Gastrocnemius medialis (tissue), 4 donors: ENCODE measurements around the gene BMF. TPM values are rescaled to one million over a fixed set of nuclear protein-coding genes. Genes with fewer than 3 reads are reported as not detected.

Experiments used
- ATAC-seq, 2 donors: fragments of 150-250 bp; one replicate each; pipeline ENCODE4 v1.9.1; 2016
- DNase-seq, 2 donors: peaks; one replicate each; pipeline ENCODE4 v3.0.0-alpha.2; 2019
- H3K27ac ChIP-seq, 4 donors: fragments of 200-600 bp; sonication (generic); 1 replicate in 1 of 4; 2 replicates in 3 of 4; pipeline ENCODE4 v1.5.1; 2016 to 2018; ENCODE audit warnings: mild to moderate bottlenecking in 2 of 4, moderate library complexity in 1 of 4
- H3K27me3 ChIP-seq, 3 donors: fragments of 200-600 bp; sonication (generic) in 2 of 3; 1 replicate in 1 of 3; 2 replicates in 2 of 3; pipeline versions ENCODE4 v1.5.1 to v1.6.0; 2016 to 2019; ENCODE audit warnings: mild to moderate bottlenecking in 1 of 3, moderate library complexity in 1 of 3
- H3K36me3 ChIP-seq, 2 donors: fragments of 200-600 bp; sonication (generic) in 1 of 2; one replicate each; pipeline ENCODE4 v1.5.1; 2017 to 2018
- H3K4me1 ChIP-seq, 2 donors: fragments of 200-600 bp; sonication (generic) in 1 of 2; one replicate each; pipeline ENCODE4 v1.5.1; 2016 to 2017; ENCODE audit warnings: mild to moderate bottlenecking in 2 of 2
- H3K4me3 ChIP-seq, 4 donors: fragments of 200-600 bp; sonication (generic) in 3 of 4; 1 replicate in 1 of 4; 2 replicates in 3 of 4; pipeline ENCODE4 v1.5.1; 2016 to 2019; ENCODE audit warnings: mild to moderate bottlenecking in 2 of 4
- H3K9me3 ChIP-seq, 3 donors: fragments of 200-600 bp; sonication (generic) in 2 of 3; 1 replicate in 1 of 3; 2 replicates in 2 of 3; pipeline ENCODE4 v1.5.1; 2016 to 2019
- POLR2A ChIP-seq, 2 donors: fragments of 450-650 bp; IDR thresholded peaks; one replicate each; pipeline ENCODE4 v1.6.1; 2017; ENCODE audit warnings: antibody characterized with exemption in 2 of 2, mild to moderate bottlenecking in 2 of 2, moderate library complexity in 2 of 2
- in situ Hi-C, 4 donors: fragments of 200-750 bp; cut with MboI; loops; one replicate each; pipeline versions ENCODE4 v1.15.0 to v1.8.0; 2017; ENCODE audit warnings: low sequenced_read_pairs in 4 of 4
- intact Hi-C: fragments of 100-400 bp; cut with DNase I; formaldehyde crosslinking; loops from one replicate; pipeline ENCODE4 v1.15.1; 2023; ENCODE audit warnings: low total_unique reads
- total RNA-seq, 4 donors: library from RNA; depleted of rRNA; stranded (reverse); fragments of >200 nt; gene quantifications; one replicate each; pipeline versions ENCODE4 v1.1.0 to v1.2.3, GENCODE V29; 2016
- TF ChIP-seq, protein P1 (sequence below), 5 experiments: fragments of 450-650 bp in 3 of 5; fragments of 200-600 bp in 2 of 5; sonication (generic) in 2 of 5; IDR thresholded peaks in 4 of 5; conservative IDR thresholded peaks in 1 of 5; 1 replicate in 4 of 5; 2 replicates in 1 of 5; pipeline ENCODE4 v1.5.1; 2016 to 2019; ENCODE audit warnings: antibody characterized with exemption in 5 of 5, mild to moderate bottlenecking in 3 of 5, moderate library complexity in 3 of 5

The BMF gene
- total RNA-seq, 4 donors from 2014 or later: 0.82 to 11.6 (median 3.2) TPM

DNA sequence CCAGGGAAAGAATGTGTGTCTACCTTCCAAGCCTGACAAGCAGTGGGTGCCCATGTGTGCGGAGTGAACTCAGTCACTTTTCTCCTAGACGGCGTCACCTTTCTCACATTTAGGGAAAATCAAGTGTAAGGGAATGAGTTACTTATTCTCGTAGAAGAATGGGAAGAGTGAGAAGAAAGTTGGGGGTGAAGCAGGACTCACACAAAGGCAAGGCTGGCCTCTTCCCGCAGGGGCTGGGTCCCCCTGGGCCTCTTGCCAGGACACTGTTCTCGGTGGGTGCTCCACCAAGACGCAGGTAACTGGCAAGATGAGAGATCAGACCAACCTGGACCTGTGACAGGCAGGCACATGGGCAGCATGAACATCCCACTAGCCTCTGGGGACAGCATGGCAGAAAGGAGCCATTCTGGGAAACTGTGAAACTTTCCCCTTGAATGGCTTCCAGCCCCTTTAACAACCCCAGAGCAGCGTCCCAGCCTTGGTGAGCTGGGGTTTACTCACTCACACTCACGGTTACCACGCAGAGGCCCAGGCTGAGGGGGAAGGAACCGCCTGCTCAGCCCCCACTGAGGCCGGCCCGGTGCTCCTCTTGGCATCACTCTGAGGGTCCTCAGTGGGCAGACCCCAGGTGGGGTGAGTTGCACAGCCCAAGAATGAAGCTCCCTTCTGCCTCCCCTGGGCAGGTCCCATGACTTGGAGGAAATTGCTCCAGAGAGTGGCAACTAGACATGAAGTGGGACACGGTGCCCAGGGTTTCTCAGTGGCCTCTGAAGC, 54.7 kb downstream of the BMF start:
- Histone ChIP-seq H3K27ac (peak overlapping the region; percentile 63 to 78 (median 72)), H3K27me3 (no peaks in the 10 kb centered on the region), H3K36me3 (no peaks in the 10 kb centered on the region), H3K4me3 (no peak overlapping the region), H3K9me3 (no peaks in the 10 kb centered on the region), H3K4me1 (peaks cover 28 to 30% of the 10 kb centered on the region in 2 donors)
- TF ChIP-seq, protein P1, sequence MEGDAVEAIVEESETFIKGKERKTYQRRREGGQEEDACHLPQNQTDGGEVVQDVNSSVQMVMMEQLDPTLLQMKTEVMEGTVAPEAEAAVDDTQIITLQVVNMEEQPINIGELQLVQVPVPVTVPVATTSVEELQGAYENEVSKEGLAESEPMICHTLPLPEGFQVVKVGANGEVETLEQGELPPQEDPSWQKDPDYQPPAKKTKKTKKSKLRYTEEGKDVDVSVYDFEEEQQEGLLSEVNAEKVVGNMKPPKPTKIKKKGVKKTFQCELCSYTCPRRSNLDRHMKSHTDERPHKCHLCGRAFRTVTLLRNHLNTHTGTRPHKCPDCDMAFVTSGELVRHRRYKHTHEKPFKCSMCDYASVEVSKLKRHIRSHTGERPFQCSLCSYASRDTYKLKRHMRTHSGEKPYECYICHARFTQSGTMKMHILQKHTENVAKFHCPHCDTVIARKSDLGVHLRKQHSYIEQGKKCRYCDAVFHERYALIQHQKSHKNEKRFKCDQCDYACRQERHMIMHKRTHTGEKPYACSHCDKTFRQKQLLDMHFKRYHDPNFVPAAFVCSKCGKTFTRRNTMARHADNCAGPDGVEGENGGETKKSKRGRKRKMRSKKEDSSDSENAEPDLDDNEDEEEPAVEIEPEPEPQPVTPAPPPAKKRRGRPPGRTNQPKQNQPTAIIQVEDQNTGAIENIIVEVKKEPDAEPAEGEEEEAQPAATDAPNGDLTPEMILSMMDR (IDR thresholded peaks at IDR 0.05 in 4 of 5, conservative IDR thresholded peaks at IDR 0.05 in 1 of 5): no peak
- no peak for TF ChIP-seq POLR2A (IDR thresholded peaks at IDR 0.05)
- intact Hi-C loops: no loop called here
- no peak for ATAC-seq
- DNase-seq: no peak
- in situ Hi-C loops: no loop called here

DNA sequence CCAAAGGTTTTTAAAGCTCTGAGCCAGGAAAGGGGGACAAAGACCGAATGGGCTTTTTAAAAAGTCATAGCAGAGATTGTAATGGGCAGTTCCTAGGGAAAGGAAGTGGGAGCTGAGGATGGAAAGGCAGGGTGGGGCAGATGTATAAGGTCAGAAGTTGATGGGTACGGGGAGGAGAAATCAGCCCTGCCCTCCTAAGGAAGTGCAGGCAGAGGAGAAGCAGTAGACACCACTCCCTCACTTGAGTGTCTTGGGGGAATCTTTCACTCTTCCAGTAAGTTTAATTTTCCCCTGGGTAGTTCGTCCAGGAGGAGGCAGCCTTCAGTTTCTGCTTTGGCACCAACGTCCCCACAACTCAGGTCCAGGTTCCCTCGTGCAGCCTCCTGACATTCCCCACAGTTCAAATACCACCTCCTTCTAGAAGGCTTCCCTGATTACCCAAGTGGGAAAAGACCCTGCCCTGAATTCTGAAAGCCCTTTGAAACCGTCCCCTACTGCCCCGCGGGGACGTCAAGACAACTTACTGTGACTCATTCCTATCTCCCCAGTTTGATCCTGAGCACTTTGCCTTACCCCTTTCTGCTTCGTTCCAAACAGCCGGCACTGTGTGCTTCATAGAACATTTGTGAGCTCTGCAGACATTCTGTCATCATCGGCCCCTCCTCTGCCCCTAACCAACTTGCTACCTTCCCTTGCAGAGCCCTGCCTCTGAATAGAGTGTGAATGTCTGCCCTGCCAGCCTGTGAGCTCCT, 55.4 kb downstream of the BMF start:
- no peak overlapping the region for H3K27ac ChIP-seq
- TF ChIP-seq, protein P1 (IDR thresholded peaks at IDR 0.05 in 4 of 5, conservative IDR thresholded peaks at IDR 0.05 in 1 of 5): no peak
- no peak for TF ChIP-seq POLR2A (IDR thresholded peaks at IDR 0.05)
- H3K9me3 ChIP-seq: no peaks in the 10 kb centered on the region
- in situ Hi-C loops (no loop called here), intact Hi-C loops (no loop called here)
- no peak overlapping the region for H3K4me3 ChIP-seq
- DNase-seq: no peak
- H3K27me3 ChIP-seq: no peaks in the 10 kb centered on the region
- H3K36me3 ChIP-seq: no peaks in the 10 kb centered on the region
- ATAC-seq: no peak
- H3K4me1 ChIP-seq: peaks cover 28 to 30% of the 10 kb centered on the region in 2 donors

DNA sequence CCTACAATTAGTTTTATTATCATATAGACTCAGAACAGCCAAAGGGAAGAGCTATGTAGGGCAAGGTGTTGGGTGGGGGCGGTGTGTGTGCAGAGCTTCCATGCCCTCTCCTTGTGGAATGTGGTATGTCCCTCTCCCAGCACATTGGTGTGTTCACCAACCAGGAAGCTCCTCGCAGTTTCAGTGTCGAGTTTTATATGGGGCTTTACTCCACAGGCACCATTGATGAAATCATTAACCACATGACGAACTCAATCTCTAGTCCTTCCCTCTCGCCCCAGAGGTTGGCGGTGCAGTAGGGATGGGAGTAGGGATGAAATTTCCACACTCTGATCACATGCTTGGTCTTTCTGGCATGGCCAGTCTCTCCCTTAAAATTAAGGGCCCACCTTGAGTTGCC, 56.1 kb downstream of the BMF start:
- in situ Hi-C loops (no loop called here), intact Hi-C loops (no loop called here)
- no peaks in the 10 kb centered on the region for H3K36me3 ChIP-seq
- peaks cover 29 to 30% of the 10 kb centered on the region in 2 donors for H3K4me1 ChIP-seq
- ATAC-seq (no peak), DNase-seq (no peak)
- no peaks in the 10 kb centered on the region for H3K27me3 ChIP-seq
- TF ChIP-seq, protein P1 (IDR thresholded peaks at IDR 0.05 in 4 of 5, conservative IDR thresholded peaks at IDR 0.05 in 1 of 5): no peak
- no peak for TF ChIP-seq POLR2A (IDR thresholded peaks at IDR 0.05)
- H3K27ac ChIP-seq: no peak overlapping the region
- no peaks in the 10 kb centered on the region for H3K9me3 ChIP-seq
- H3K4me3 ChIP-seq: no peak overlapping the region

DNA sequence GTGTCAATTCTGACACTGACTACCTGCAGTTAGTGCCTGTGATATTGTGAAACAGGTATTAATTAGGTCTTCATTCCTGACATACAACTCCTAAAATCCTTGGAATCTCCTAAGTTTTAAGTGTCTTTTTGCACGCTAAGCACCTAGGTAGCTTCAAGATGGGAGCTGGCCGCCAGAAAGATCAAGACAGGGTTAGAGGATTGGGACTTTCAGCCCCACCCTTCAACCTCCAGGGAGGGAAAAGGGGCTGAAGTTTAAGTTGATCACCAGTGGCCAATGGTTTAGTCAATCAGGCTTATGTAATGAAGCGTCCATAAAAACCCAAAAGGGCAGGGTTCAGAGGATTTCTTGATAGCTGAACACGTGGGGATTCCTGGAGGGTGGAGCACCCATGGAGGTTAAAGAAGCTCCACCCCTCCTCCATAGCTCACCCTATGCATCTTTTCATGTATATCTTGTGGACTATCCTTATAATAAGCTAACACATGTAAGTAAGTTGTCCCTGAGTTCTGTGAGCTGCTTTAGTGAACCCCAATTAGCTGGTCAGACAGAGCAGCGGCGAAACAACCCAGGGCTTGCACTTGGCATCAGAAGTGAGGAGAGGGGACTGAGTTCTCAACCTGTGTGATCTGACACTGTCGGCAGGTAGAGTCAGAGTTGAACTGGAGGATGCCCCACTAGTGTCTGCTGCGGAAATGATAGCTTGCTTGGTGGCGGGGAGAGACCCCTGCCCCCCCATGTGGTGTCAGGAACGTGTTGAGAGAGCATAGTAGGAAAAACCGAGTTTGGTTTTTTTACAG, 56.9 kb downstream of the BMF start:
- TF ChIP-seq, protein P1 (IDR thresholded peaks at IDR 0.05 in 4 of 5, conservative IDR thresholded peaks at IDR 0.05 in 1 of 5): no peak
- TF ChIP-seq POLR2A (IDR thresholded peaks at IDR 0.05): no peak
- Histone ChIP-seq H3K9me3 (no peaks in the 10 kb centered on the region), H3K4me3 (no peak overlapping the region), H3K36me3 (no peaks in the 10 kb centered on the region), H3K27me3 (no peaks in the 10 kb centered on the region), H3K4me1 (peaks cover 30 to 36% of the 10 kb centered on the region in 2 donors), H3K27ac (no peak overlapping the region)
- in situ Hi-C loops (no loop called here), intact Hi-C loops (no loop called here)
- DNase-seq (no peak), ATAC-seq (no peak)
